B cell (primary cell): ENCODE results near the gene EDAR.

Source experiments
- EZH2 ChIP-seq: IDR thresholded peaks from 2 replicates; pipeline ENCODE4 v1.6.1; 2012; ENCODE audit warnings: borderline replicate concordance, low read depth, mild to moderate bottlenecking, moderate library complexity, low read length; ENCODE audit not compliant: insufficient read depth, poor library complexity, severe bottlenecking
- TF ChIP-seq, protein P1 (sequence below): fragments of 200-600 bp; IDR thresholded peaks from one replicate; pipeline ENCODE4 v1.8.0; 2022; ENCODE audit warnings: antibody characterized with exemption, mild to moderate bottlenecking

GRCh38 chr2:108911401-108911800 is 77.6 kb downstream of the EDAR start:
- TF ChIP-seq, protein P1, sequence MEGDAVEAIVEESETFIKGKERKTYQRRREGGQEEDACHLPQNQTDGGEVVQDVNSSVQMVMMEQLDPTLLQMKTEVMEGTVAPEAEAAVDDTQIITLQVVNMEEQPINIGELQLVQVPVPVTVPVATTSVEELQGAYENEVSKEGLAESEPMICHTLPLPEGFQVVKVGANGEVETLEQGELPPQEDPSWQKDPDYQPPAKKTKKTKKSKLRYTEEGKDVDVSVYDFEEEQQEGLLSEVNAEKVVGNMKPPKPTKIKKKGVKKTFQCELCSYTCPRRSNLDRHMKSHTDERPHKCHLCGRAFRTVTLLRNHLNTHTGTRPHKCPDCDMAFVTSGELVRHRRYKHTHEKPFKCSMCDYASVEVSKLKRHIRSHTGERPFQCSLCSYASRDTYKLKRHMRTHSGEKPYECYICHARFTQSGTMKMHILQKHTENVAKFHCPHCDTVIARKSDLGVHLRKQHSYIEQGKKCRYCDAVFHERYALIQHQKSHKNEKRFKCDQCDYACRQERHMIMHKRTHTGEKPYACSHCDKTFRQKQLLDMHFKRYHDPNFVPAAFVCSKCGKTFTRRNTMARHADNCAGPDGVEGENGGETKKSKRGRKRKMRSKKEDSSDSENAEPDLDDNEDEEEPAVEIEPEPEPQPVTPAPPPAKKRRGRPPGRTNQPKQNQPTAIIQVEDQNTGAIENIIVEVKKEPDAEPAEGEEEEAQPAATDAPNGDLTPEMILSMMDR, result no peak
- no peak for TF ChIP-seq EZH2
